ENCODE measurements around the gene NXPH1. TPM values are rescaled to one million over a fixed set of nuclear protein-coding genes. Genes with fewer than 3 reads are reported as not detected.

Gene NXPH1
- total RNA-seq, 1 donor = not detected

GRCh38 chr7:8396294-8396693, 37.1 kb upstream of the NXPH1 start:
- H4K20me1 ChIP-seq (ENCODE audit: insufficient read depth, low read length) = no peaks in the 10 kb centered on the region
- H3K36me3 ChIP-seq (ENCODE audit: insufficient read depth, low read length) = no peaks in the 10 kb centered on the region
- no peaks in the 10 kb centered on the region for H3K4me1 ChIP-seq (ENCODE audit: insufficient read depth, low read length)
- TF ChIP-seq CTCF (IDR thresholded peaks at IDR 0.05; ENCODE audit: extremely low read depth, low read depth, low read length) = no peak
- no peaks in the 10 kb centered on the region for H3K79me2 ChIP-seq (ENCODE audit: insufficient read depth, low read length)
- no peak overlapping the region for H3K4me2 ChIP-seq (ENCODE audit: insufficient read depth, low read length)
- DNase-seq (ENCODE audit: insufficient read length, low spot score, missing footprints) = no peak
- no peak overlapping the region for H3K4me3 ChIP-seq (ENCODE audit: insufficient read depth, low read length)
- H3K9me3 ChIP-seq (ENCODE audit: low read depth, low read length) = peaks cover 4% of the 10 kb centered on the region
- no peak overlapping the region for H3K27ac ChIP-seq (ENCODE audit: low read depth, low read length)
- no peak overlapping the region for H2AFZ ChIP-seq (ENCODE audit: low read length)
- H3K27me3 ChIP-seq (ENCODE audit: insufficient read depth, low read length) = no peaks in the 10 kb centered on the region

- no peak overlapping the region for H3K27ac ChIP-seq (ENCODE audit: low read depth, low read length)
- no peaks in the 10 kb centered on the region for H3K27me3 ChIP-seq (ENCODE audit: insufficient read depth, low read length)
- H3K4me2 ChIP-seq (ENCODE audit: insufficient read depth, low read length) = no peak overlapping the region
- no peak for DNase-seq (ENCODE audit: insufficient read length, low spot score, missing footprints)
- no peaks in the 10 kb centered on the region for H4K20me1 ChIP-seq (ENCODE audit: insufficient read depth, low read length)
- H3K4me1 ChIP-seq (ENCODE audit: insufficient read depth, low read length) = no peaks in the 10 kb centered on the region
- H3K9me3 ChIP-seq (ENCODE audit: low read depth, low read length) = no peaks in the 10 kb centered on the region
- no peaks in the 10 kb centered on the region for H3K36me3 ChIP-seq (ENCODE audit: insufficient read depth, low read length)
- H3K79me2 ChIP-seq (ENCODE audit: insufficient read depth, low read length) = no peaks in the 10 kb centered on the region
- no peak overlapping the region for H2AFZ ChIP-seq (ENCODE audit: low read length)
- no peak overlapping the region for H3K4me3 ChIP-seq (ENCODE audit: insufficient read depth, low read length)
- TF ChIP-seq CTCF (IDR thresholded peaks at IDR 0.05; ENCODE audit: extremely low read depth, low read depth, low read length) = no peak
Observed at GRCh38 chr7:8408871-8409270, 24.5 kb upstream of the NXPH1 start.

DNA sequence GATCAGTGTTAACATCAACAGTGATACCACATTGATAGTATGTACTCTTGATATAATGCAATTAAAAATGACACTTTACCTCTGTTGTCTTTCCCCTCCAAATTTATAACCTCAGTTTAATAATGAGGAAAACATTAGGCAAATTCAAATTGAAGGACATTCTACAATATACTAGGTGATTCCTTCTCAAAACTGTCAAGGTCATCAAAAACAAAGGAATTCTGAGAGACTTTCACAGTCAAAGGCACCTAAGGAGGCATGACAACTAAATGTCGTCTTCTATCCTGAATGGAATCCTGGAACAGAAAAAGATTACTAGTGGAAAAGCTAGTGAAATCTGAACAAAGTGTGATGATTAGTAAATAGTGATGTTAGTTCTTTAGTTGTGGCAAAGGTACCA, 22.3 kb upstream of the NXPH1 start:
- H3K9me3 ChIP-seq (ENCODE audit: low read depth, low read length) = no peaks in the 10 kb centered on the region
- no peaks in the 10 kb centered on the region for H3K36me3 ChIP-seq (ENCODE audit: insufficient read depth, low read length)
- H4K20me1 ChIP-seq (ENCODE audit: insufficient read depth, low read length) = no peaks in the 10 kb centered on the region
- DNase-seq (ENCODE audit: insufficient read length, low spot score, missing footprints) = no peak
- no peak for TF ChIP-seq CTCF (IDR thresholded peaks at IDR 0.05; ENCODE audit: extremely low read depth, low read depth, low read length)
- H2AFZ ChIP-seq (ENCODE audit: low read length) = no peak overlapping the region
- H3K4me1 ChIP-seq (ENCODE audit: insufficient read depth, low read length) = no peaks in the 10 kb centered on the region
- H3K4me3 ChIP-seq (ENCODE audit: insufficient read depth, low read length) = no peak overlapping the region
- no peaks in the 10 kb centered on the region for H3K27me3 ChIP-seq (ENCODE audit: insufficient read depth, low read length)
- H3K79me2 ChIP-seq (ENCODE audit: insufficient read depth, low read length) = no peaks in the 10 kb centered on the region
- no peak overlapping the region for H3K27ac ChIP-seq (ENCODE audit: low read depth, low read length)
- no peak overlapping the region for H3K4me2 ChIP-seq (ENCODE audit: insufficient read depth, low read length)

GRCh38 chr7:8413600-8413999, 19.8 kb upstream of the NXPH1 start:
- H3K79me2 ChIP-seq (ENCODE audit: insufficient read depth, low read length) = no peaks in the 10 kb centered on the region
- no peaks in the 10 kb centered on the region for H3K9me3 ChIP-seq (ENCODE audit: low read depth, low read length)
- no peak for TF ChIP-seq CTCF (IDR thresholded peaks at IDR 0.05; ENCODE audit: extremely low read depth, low read depth, low read length)

More at GRCh38 chr7:8413600-8413999, 19.8 kb upstream of the NXPH1 start:
- Histone ChIP-seq H3K4me1 (ENCODE audit: insufficient read depth, low read length) (no peaks in the 10 kb centered on the region), H3K4me3 (ENCODE audit: insufficient read depth, low read length) (no peak overlapping the region), H3K27ac (ENCODE audit: low read depth, low read length) (no peak overlapping the region), H3K36me3 (ENCODE audit: insufficient read depth, low read length) (no peaks in the 10 kb centered on the region), H3K4me2 (ENCODE audit: insufficient read depth, low read length) (no peak overlapping the region), H4K20me1 (ENCODE audit: insufficient read depth, low read length) (no peaks in the 10 kb centered on the region), H2AFZ (ENCODE audit: low read length) (no peak overlapping the region), H3K27me3 (ENCODE audit: insufficient read depth, low read length) (no peaks in the 10 kb centered on the region)
- no peak for DNase-seq (ENCODE audit: insufficient read length, low spot score, missing footprints)

Data from osteoblast (primary cell).